GM12892 (cell line): ENCODE results near the gene TBC1D3B. TPM values are rescaled to one million over a fixed set of nuclear protein-coding genes. Genes with fewer than 3 reads are reported as not detected.
"Not testable (repeated sequence)": the region's sequence is repeated elsewhere in the genome, so short reads cannot be mapped to it uniquely, and the experiment has no call there.

Experiments
- DNase-seq: peaks from one replicate; pipeline ENCODE4 v3.0.0; 2011; ENCODE audit not compliant: insufficient read length
- FAIRE-seq: peaks from 2 replicates; lab custom pipeline; 2011; peaks lifted over from hg19 to GRCh38; lab: Jason Lieb, UNC
- POLR2A ChIP-seq: IDR thresholded peaks from 2 replicates; pipeline ENCODE4 v1.6.1; 2011; ENCODE audit warnings: low read depth, low read length, control low read depth
- POLR2AphosphoS5 ChIP-seq: IDR thresholded peaks from 2 replicates; pipeline ENCODE4 v1.6.1; 2011; ENCODE audit warnings: low read depth, low read length, control low read depth
- TAF1 ChIP-seq: IDR thresholded peaks from 2 replicates; pipeline ENCODE4 v1.6.1; 2011; ENCODE audit warnings: low read depth, mild to moderate bottlenecking, control low read depth, low read length, borderline replicate concordance
- polyA plus RNA-seq: library from polyadenylated mRNA; unstranded; fragments of >200 nt; gene quantifications from one replicate; pipeline ENCODE4 v1.2.1, GENCODE V29; 2012; ENCODE audit warnings: missing spikeins, inconsistent platforms; ENCODE audit not compliant: missing spikeins

TBC1D3B gene
- polyA plus RNA-seq = 2.0 TPM

DNA sequence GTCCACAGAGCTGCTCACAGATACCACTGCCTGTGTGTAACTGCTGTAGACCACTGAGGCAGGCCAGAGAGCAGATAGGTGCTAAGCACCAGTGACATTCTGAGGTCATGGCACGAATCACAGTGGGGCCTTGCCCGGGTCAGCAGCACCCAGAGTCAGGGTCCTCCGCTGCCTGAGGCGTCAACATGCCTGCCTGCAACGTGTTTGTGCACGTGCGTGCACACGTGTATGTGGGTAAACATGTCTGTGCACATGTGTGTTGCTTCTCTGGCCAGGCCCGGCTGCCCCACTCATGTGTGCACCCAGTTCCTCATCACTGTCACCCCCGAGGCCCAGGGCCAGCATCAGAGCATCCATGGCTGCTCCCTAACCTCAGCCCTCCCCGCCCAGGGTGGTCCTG, at the start of gene TBC1D3B:
Gene TBC1D3B, minus strand, starts transcription at position 101 of the 400 bp plus-strand sequence. CDS start 1,586 bp downstream, outside the sequence.
- not testable (repeated sequence) for FAIRE-seq, DNase-seq

DNA sequence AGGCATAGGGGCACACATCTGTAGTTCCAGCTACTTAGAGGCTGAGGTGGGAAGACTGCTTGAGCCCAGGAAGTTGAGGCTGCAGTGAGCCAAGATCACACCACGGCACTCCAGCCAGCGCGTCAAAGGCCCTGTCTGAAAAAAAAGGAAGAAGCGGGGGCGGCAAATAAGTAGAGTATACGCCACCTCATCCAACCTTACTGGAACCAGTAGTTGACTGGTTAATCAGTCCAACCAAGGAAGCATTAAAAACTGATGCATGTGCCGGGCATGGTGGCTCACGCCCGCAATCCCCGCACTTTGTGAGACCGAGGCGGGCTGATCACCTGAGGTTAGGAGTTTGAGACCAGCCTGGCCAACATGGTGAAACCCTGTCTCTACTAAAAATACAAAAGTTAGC, 46.5 kb upstream of the TBC1D3B start:
- not testable (repeated sequence) for FAIRE-seq, DNase-seq

DNA sequence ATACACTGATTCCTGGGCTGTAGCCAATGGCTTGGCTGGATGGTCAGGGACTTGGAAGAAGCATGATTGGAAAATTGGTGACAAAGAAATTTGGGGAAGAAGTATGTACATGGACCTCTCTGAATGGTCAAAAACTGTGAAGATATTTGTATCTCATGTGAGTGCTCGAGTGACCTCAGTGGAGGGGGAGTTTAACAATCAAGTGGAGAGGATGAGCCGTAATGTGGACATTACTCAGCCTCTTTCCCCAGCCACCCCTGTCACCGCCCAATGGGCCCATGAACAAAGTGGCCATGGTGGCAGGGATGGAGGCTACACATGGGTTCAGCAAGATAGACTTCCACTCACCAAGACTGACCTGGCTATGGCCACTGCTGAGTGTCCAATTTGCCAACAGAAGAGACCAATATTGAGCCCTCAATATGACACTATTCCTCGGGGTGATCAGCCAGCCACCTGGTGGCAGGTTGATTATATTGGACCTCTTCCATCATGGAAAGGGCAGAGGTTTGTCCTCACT, 45.2 kb upstream of the TBC1D3B start:
- FAIRE-seq, DNase-seq: not testable (repeated sequence)

DNA sequence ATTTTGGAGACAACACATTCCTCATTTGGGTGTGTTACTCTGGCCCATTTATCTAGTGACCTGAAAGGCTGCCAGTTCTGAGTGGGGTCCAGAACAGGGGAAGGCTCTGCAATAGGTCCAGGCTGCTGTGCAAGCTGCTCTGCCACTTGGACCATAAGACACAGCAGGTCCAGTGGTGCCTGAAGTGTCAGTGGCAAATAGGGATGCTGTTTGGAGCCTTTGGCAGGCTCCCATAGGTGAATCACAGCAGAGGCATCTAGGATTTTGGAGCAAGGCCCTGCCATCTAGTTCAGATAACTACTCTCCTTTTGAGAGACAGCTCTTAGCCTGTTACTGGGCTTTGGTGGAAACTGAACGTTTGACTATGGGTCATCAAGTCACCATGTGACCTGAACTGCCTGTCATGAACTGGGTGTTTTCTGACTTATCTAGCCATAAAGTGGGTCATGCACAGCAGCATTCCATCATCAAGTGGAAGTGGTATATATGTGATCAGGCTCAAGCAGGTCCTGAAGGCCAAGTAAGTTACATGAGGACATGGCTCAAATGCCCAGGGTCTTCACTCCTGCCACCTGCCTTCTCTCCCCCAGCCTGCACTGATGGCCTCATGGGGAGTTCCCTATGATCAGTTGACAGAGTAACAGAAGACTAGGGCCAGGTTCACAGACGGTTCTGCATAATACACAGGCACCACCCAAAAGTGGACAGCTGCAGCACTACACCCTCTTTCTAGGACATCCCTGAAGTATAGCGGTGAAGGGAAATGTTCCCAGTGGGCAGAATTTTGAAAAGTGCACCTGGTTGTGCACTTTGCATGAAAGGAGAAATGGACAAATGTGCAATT, 44.5 kb upstream of the TBC1D3B start:
- not testable (repeated sequence) for DNase-seq, FAIRE-seq

DNA sequence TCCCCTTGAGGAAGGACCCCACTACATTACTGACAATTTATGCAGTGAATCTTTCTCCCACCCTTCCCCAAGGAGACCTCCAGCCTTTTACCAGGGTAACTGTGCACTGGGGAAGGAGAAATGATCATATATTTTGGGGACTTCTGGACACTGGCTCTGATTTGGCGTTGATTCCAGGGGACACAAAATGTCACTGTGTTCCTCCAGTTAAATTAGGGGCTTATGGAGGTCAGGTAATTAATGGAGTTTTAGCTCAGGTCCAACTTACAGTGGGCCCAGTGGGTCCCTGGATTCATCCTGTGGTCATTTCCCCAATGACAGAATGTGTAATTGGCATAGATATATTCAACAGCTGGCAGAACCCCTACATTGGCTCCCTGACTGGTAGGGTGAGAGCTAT, 43.1 kb upstream of the TBC1D3B start:
- DNase-seq, FAIRE-seq: not testable (repeated sequence)

DNA sequence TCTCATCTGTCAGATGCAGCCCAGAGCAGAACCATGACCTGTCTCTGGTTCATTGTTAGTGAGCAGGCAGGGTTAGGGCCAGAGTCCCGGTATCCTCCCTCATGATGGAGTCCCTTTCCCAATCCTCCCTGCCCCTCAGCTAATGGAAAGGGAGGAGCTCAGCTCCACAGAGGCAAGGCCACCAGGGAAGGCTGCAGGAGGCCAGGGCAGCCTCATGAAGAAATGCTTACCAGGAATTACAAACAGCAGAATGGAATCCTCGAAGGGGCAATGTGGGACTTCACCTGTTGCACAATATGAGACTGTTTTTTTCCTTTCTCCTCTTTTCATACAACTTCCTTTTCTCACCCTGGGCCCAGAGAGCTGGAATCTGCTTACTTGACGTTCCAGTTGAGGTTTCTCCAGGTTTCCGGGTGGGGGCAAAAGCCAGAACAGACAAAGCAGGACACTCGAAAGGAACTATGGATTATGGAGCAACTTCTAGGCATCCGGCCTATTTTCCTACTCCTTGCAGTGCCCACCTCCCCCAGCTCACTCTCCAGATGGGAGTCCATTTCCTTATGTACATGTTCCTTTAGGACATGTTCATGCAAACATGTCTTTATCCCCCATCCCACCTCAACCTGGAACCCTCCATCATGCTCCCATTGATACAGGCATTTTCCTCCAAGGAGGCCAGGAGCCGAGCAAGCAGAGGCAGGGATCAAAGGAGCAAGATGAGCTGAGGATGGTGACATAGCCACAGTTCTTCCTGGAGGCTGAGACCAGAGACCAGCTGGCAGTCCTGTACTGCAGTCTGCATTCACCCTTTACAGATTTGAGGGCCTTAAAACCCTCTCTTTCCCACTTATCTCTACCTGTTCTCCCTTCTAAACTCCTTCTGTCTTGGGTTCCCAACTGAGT, 39.2 kb upstream of the TBC1D3B start:
- not testable (repeated sequence) for DNase-seq, FAIRE-seq

DNA sequence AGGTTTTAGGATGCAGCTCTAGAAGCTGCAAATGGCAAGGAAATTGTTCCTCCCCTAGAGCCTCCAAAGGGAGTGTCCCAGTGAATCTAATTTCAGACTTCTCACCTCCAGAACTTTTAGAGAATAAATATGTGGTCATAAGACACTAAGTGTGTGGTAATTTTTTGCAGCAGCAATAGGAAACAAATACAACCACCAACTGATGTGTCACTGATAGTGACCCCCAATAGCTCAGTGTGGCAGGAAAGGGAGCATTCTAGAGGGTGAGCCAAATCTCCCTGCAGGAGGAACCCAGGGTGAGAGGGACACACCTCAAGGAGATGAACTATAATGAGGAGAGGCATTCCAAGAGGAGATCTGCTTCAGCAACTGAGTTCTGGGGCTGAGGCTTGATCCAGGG, 38.5 kb upstream of the TBC1D3B start:
- FAIRE-seq (no peak), DNase-seq (no peak)
- TF ChIP-seq POLR2AphosphoS5 (no peak), TAF1 (no peak)

DNA sequence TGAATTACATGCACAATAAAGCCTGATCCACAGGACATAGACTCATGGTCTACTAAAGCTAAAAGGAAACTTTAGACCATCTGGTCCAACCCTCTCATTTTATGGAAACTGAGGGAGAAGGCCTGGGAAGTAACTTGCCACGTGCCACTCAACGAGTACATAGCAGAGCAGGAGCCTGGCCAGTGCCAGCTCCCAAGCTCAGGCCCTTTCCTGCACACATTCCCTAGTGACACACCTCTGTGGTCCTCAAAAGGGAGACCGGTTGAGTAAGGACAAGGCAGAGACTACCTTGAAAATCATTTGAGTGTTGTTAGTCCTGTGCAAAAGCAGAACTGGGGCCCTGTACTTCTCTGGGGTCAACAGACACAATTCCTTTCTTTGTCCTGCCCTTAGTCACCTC, 37.3 kb upstream of the TBC1D3B start:
- FAIRE-seq (no peak), DNase-seq (no peak)
- TF ChIP-seq POLR2A = no peak
- TF ChIP-seq POLR2AphosphoS5 = no peak
- TF ChIP-seq TAF1 = no peak

DNA sequence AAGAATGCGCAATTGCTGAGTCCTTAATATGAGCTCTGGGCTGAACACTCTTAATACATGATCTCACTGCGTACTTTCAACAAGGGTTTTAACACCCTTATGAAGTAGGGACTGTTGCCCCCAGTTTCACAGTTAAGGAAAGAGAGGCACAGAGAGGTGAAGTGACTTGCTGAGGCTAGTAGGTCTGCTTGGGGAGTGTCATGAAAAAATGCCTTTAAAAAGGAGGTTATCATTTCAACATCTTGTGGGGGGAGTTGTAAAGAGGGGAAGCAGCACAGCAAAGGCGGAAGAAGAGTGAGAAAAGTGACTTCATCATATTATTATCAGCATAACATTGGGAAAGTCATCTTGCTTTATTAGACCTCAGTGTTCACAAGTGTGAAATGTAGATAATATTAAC, 36.5 kb upstream of the TBC1D3B start:
- no peak for TF ChIP-seq POLR2AphosphoS5
- TF ChIP-seq POLR2A = no peak
- no peak for TF ChIP-seq TAF1
- DNase-seq (no peak), FAIRE-seq (no peak)

DNA sequence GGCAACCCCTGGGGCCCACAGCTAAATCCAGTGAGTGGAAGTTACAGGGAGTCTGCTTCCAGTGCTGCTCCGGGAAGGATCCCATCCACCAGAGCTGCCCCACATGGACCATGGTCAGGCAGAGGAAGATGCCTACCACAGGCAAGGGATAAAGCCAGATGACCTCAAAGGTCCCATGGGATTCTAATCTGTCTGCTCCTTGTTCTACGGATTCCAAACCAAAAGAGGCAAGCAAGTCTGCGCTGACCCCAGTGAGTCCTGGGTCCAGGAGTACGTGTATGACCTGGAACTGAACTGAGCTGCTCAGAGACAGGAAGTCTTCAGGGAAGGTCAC, 35.8 kb upstream of the TBC1D3B start:
- TF ChIP-seq POLR2AphosphoS5 (no peak), TAF1 (no peak)
- DNase-seq = no peak
- FAIRE-seq = no peak

DNA sequence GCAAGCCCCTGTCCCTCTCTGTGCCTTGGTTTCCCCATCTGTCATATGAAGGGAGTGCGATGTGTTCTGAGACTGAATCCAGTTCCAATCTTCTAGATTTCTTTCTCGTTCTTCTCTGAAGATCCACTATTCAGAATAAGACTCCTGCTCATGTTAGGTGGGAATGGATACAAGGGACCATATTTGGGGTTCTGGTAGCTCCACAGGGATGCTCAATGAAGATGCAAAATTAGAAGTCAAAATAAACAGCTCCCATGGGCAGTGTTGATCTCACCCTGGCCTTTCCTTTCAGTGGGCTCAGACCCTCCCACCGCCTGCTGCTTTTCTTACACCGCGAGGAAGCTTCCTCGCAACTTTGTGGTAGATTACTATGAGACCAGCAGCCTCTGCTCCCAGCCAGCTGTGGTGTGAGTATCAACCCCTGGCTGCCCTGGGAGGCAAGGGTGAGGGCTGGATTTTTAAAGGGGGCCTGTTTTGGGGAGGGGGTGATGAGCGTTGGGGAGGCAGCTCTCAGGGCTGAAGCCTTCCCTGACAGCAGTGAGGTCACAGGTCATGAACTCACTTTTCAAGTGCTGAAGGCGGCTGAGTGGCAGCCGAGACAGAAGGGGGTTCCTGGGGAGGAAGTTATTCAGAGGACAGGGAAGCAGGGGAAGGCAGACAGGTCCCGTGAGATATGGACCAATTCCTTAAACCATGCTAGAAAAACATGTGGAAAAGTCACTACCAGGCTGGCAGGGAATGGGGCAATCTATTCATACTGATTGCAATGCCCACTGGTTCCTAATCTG, 35.2 kb upstream of the TBC1D3B start:
- DNase-seq, FAIRE-seq: not testable (repeated sequence)

DNA sequence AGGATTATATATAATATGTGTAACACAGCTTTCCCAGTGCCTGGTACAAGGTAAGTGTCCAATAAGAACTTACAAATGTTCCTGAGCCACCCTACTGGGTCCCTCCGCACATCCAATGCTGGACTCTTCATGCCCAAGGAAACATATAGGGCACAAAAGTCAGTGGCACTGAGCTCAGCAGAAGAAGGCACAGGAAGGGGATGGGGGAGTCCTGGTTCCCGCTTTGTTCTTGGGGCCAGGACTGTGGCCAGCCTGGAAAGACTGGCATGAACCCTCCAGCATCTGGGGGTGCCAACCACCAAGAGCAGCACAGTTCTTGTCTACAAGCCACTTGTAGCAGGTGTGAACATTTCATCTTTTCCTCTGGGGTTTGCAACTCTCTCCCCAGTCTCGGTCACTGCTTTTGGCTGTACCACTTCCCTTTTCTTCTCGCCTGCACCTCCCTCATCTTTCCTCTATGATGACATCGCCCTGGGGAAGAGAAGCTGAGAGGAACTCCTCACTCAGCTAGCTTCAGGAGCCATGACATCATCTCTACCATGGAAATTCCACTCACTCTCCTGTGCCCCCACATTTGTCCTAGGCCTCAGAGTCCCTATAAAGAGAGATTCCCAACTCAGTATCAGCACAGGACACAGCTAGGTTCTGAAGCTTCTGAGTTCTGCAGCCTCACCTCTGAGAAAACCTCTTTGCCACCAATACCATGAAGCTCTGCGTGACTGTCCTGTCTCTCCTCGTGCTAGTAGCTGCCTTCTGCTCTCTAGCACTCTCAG, 34.2 kb upstream of the TBC1D3B start, which contains the start of gene CCL4L2:
Gene CCL4L2, plus strand, starts transcription at position 625 of the 773 bp plus-strand sequence.
- not testable (repeated sequence) for FAIRE-seq, DNase-seq
